Large intestine (tissue), 3 donors: Measurements from ENCODE around the gene SDK1. TPM values are rescaled to one million over a fixed set of nuclear protein-coding genes. Genes with fewer than 3 reads are reported as not detected.

Source experiments
- DNase-seq, 2 donors: peaks; one replicate each; pipeline versions ENCODE4 v3.0.0 to v3.0.0-alpha.2; 2013
- H3K27ac ChIP-seq: one replicate; pipeline ENCODE4 v1.5.1; 2013; ENCODE audit warnings: low read length
- H3K27me3 ChIP-seq: 2 replicates; pipeline ENCODE4 v1.6.1; 2013; ENCODE audit warnings: low read length; ENCODE audit not compliant: control insufficient read depth, insufficient read depth
- H3K36me3 ChIP-seq: 2 replicates; pipeline ENCODE4 v1.6.1; 2013; ENCODE audit warnings: low read length; ENCODE audit not compliant: control insufficient read depth, insufficient read depth
- H3K4me1 ChIP-seq: one replicate; pipeline ENCODE4 v1.6.1; 2013; ENCODE audit warnings: low read length; ENCODE audit not compliant: control insufficient read depth, insufficient read depth
- H3K4me3 ChIP-seq: one replicate; pipeline ENCODE4 v1.5.1; 2013; ENCODE audit warnings: low read length
- H3K9me3 ChIP-seq: one replicate; pipeline ENCODE4 v1.6.1; 2013; ENCODE audit warnings: mild to moderate bottlenecking, low read depth, low read length, moderate library complexity; ENCODE audit not compliant: control insufficient read depth
- WGBS: methylation state at CpG from one replicate; pipeline ENCODE4 v1.1.5; 2013; ENCODE audit warnings: low lambda C conversion rate; ENCODE audit not compliant: insufficient coverage; 5-methylcytosine and 5-hydroxymethylcytosine counted together
- polyA plus RNA-seq: library from polyadenylated mRNA; unstranded; fragments of 120-200 nt; gene quantifications from one replicate; pipeline ENCODE4 v1.2.1, GENCODE V29; 2013

The SDK1 gene
- polyA plus RNA-seq, 1 donor = 6.4 TPM

DNA sequence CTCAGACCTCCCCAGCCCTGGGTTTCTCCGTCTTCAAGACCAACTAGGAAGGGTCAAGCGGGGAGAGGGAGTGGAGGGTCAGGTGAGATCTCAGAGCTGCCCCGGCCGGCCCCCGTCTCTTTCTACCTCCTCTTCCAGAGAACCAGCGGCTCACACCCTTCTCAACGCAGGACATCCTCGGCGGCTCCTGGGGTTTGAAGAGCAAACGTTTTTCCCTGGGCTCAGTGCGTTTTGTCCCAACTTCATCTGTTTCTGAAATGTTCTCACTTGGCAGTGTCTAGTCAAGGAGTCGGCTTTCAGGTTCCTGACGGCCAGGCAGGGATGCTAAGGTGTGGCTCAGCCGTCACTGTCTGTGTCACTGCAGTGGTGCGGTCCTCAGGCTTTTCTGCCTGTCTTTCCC lies 964.6 kb downstream of the SDK1 start:
- WGBS = no CpG with 5 or more reads among the region's 15 CpGs
- no peak for DNase-seq
- no peak overlapping the region for H3K27ac ChIP-seq
- H3K4me1 ChIP-seq = no peaks in the 10 kb centered on the region
- no peak overlapping the region for H3K4me3 ChIP-seq
- H3K9me3 ChIP-seq = no peaks in the 10 kb centered on the region
- no peaks in the 10 kb centered on the region for H3K27me3 ChIP-seq
- no peaks in the 10 kb centered on the region for H3K36me3 ChIP-seq

DNA sequence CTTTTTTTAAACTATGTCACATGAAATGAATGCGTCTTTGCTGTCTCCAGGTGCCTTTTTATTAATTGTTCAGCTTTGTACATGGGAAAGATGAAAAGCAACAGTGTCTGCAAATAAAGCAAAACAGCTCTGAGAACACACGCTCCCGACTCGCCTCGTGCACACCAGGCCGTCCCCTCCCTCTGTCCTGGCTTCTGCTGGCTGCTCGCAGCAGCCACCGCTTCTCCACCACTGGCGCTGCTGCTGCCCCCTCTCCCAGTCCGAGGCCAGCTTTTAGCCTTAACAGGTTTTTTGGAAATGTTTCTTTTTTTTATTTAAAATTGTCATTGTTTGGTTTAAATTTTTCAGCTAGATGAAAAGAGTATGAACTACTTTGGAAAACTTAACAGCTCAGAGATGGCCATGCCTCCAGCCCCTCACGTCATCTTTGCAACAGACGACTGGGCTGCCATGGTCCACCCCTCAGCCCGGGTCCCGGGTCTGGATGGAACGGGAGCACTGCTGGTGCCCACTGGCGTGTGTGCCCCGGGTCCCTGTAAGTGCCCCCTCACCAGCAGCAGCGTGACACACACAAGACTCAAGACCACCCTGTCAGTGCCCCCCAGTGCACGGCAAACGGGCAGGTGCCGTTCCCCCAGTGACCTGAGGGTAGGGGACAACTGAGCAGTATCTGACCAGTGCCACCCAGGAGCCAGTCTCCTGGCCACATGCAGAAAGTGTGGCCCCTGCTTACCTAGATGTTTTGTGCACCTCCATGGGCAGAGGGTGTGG lies 965.4 kb downstream of the SDK1 start:
- H3K27me3 ChIP-seq = no peaks in the 10 kb centered on the region
- no peaks in the 10 kb centered on the region for H3K4me1 ChIP-seq
- DNase-seq = no peak
- H3K4me3 ChIP-seq = no peak overlapping the region
- no CpG with 5 or more reads among the region's 21 CpGs for WGBS
- H3K27ac ChIP-seq = no peak overlapping the region
- no peaks in the 10 kb centered on the region for H3K36me3 ChIP-seq
- H3K9me3 ChIP-seq = no peaks in the 10 kb centered on the region

GRCh38 chr7:4267341-4268039 lies 966.4 kb downstream of the SDK1 start:
- Histone ChIP-seq H3K27me3 (no peaks in the 10 kb centered on the region), H3K4me3 (no peak overlapping the region), H3K4me1 (no peaks in the 10 kb centered on the region), H3K9me3 (peaks cover 2% of the 10 kb centered on the region), H3K36me3 (no peaks in the 10 kb centered on the region), H3K27ac (no peak overlapping the region)
- DNase-seq = no peak
- 97% methylated on average over 7 of the region's 21 CpGs for WGBS

DNA sequence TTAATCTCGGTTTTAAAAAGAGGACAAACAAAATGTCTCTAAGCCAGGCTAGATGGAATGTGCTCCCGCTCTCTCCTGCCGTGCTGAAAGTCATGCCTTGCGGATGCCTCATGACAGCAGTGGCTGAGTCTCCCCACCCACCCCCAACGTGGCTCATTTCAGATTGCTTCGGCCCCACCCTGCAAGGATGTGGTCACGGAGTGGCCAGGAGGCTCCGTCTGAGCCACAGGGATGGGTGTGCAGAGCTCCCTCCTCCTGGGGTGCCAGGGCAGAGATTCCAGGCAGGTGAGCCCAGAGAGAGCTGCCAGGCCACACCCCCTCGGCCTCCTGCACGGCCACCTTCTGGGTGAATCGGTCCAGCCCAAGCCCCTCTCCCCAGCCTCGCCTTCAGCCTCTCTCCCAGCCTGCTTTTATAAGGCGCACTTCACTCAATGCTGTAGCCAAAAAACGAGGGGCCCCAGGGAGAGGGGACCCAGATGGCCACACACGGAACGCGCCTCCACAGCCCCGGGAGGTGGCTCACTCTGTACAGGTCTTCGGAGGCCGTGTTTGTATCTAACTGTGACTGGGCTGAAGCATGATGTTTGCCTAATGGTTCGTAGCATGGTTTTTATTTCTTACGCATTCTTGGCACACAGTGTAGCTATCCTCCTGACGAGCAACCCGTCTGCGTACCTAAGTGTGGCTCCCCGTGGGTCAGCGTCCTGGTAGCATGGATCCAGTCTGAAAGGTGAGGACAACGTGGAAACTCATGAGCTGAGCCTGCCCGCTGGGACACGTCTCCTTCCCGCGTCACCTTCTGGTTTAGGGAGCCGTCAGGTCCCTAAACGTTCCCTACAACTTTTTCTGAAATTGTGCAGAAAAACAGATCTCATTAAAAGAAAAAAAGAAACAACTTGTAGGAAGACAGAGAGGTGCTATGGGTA lies 967.3 kb downstream of the SDK1 start:
- 100% methylated on average over 4 of the region's 34 CpGs for WGBS
- Histone ChIP-seq H3K4me1 (no peaks in the 10 kb centered on the region), H3K27me3 (no peaks in the 10 kb centered on the region), H3K9me3 (peaks cover 2% of the 10 kb centered on the region), H3K36me3 (no peaks in the 10 kb centered on the region), H3K4me3 (no peak overlapping the region), H3K27ac (no peak overlapping the region)
- no peak for DNase-seq

GRCh38 chr7:4269086-4269485 lies 968.0 kb downstream of the SDK1 start:
- H3K9me3 ChIP-seq = peaks cover 2% of the 10 kb centered on the region
- no peaks in the 10 kb centered on the region for H3K27me3 ChIP-seq
- no peaks in the 10 kb centered on the region for H3K4me1 ChIP-seq
- no peaks in the 10 kb centered on the region for H3K36me3 ChIP-seq
- no CpG with 5 or more reads among the region's 9 CpGs for WGBS
- DNase-seq = no peak
- no peak overlapping the region for H3K4me3 ChIP-seq
- H3K27ac ChIP-seq = no peak overlapping the region

DNA sequence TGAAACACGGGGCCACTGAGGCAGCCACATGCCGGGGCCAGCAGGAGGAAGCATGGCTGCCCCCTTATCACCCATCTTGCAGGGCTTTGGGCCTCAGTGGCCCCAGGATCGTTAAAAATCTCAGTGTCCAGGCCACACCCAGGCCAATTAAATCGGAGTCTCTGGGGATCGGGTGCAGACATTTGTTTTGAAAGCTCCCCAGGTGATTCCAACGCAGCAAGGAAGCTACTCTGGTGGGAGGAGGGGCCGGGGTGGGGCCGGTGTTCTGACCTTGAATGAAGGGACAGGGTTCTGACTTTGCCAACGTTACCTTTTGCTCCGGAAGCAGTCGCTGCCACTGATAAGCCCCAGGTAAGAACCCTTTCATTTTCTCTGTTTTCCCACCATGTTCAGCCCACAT lies 968.7 kb downstream of the SDK1 start:
- Histone ChIP-seq H3K27me3 (no peaks in the 10 kb centered on the region), H3K4me3 (no peak overlapping the region), H3K36me3 (no peaks in the 10 kb centered on the region), H3K9me3 (peaks cover 2% of the 10 kb centered on the region), H3K4me1 (no peaks in the 10 kb centered on the region), H3K27ac (no peak overlapping the region)
- no peak for DNase-seq
- no CpG with 5 or more reads among the region's 11 CpGs for WGBS

DNA sequence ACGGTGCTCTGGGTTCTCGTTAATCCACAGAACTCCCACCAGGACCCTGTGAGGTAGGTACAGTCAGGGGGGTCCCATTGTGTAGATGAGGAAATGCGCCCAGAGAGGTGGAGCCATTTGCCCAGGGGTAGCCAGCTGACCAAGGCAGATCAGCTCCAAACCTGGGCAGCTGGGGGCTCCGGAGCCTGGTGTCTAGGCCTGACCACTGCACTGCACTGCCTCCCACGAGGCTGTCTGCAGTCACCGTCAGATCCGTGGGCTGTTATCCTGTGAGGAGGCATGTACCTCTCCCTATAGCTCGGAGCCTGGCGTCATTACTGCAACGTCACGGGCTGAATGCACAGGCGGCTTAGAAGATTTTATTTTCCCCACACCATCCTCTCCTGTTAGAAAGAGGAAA lies 969.2 kb downstream of the SDK1 start:
- no CpG with 5 or more reads among the region's 12 CpGs for WGBS
- H3K27ac ChIP-seq = no peak overlapping the region
- H3K4me1 ChIP-seq = no peaks in the 10 kb centered on the region
- H3K4me3 ChIP-seq = no peak overlapping the region
- no peaks in the 10 kb centered on the region for H3K27me3 ChIP-seq
- H3K36me3 ChIP-seq = no peaks in the 10 kb centered on the region
- DNase-seq = no peak
- peaks cover 2% of the 10 kb centered on the region for H3K9me3 ChIP-seq

GRCh38 chr7:4270941-4271715 lies 970.1 kb downstream of the SDK1 start:
- WGBS = no CpG with 5 or more reads among the region's 13 CpGs
- H3K36me3 ChIP-seq = no peaks in the 10 kb centered on the region
- peaks cover 2% of the 10 kb centered on the region for H3K9me3 ChIP-seq
- no peaks in the 10 kb centered on the region for H3K4me1 ChIP-seq
- H3K27me3 ChIP-seq = no peaks in the 10 kb centered on the region
- no peak overlapping the region for H3K4me3 ChIP-seq
- no peak overlapping the region for H3K27ac ChIP-seq
- DNase-seq = no peak

- Histone ChIP-seq H3K4me1 (no peaks in the 10 kb centered on the region), H3K9me3 (peaks cover 2% of the 10 kb centered on the region), H3K4me3 (no peak overlapping the region), H3K36me3 (no peaks in the 10 kb centered on the region), H3K27ac (no peak overlapping the region), H3K27me3 (no peaks in the 10 kb centered on the region)
- DNase-seq = no peak
- no CpG with 5 or more reads among the region's 10 CpGs for WGBS
Observed at GRCh38 chr7:4271716-4272015, 970.6 kb downstream of the SDK1 start.

DNA sequence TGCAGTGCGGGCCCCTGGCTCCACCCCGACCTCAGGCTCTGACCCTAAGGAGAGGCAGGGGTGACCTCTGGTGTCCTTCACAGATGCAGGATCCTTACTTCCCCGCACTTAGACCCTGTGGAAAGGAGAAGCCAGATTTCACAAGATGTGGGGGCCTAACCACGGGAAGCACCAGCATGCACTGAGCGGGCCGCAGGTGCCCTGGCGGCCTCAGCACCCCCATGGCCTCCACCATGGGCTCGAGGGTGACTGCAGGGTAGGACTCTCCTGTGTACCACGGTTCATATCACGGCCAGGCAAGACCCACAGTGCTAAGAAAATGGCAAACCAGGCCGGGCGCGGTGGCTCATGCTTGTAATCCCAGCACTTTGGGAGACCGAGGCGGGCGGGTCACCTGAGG lies 971.1 kb downstream of the SDK1 start:
- WGBS = no CpG with 5 or more reads among the region's 16 CpGs
- H3K27ac ChIP-seq = no peak overlapping the region

More for the DNA sequence above, 971.1 kb downstream of the SDK1 start:
- no peak for DNase-seq
- Histone ChIP-seq H3K4me1 (no peaks in the 10 kb centered on the region), H3K9me3 (peaks cover 2% of the 10 kb centered on the region), H3K4me3 (no peak overlapping the region), H3K27me3 (no peaks in the 10 kb centered on the region), H3K36me3 (no peaks in the 10 kb centered on the region)
